Loucy (cell line): ENCODE measurements around the gene DOK1.

ENCODE experiments used
- H2AFZ ChIP-seq: fragments of 200-600 bp; sonication (generic); 2 replicates; pipeline ENCODE4 v1.6.0; 2016; ENCODE audit warnings: antibody characterized with exemption, mild to moderate bottlenecking, low read length, moderate library complexity
- H3F3A ChIP-seq: fragments of 200-600 bp; 2 replicates; pipeline ENCODE4 v1.6.0; 2016; ENCODE audit warnings: antibody characterized with exemption, low read depth, mild to moderate bottlenecking
- H3K27me3 ChIP-seq: fragments of 200-600 bp; sonication (generic); 2 replicates; pipeline ENCODE4 v1.6.1; 2014; ENCODE audit warnings: low read length, mild to moderate bottlenecking; ENCODE audit not compliant: insufficient read depth, poor library complexity, severe bottlenecking
- H3K36me3 ChIP-seq: fragments of 200-600 bp; sonication (generic); 2 replicates; pipeline ENCODE4 v1.6.1; 2016; ENCODE audit warnings: low read length; ENCODE audit not compliant: insufficient read depth
- H3K4me1 ChIP-seq: fragments of 200-600 bp; sonication (generic); 2 replicates; pipeline ENCODE4 v1.5.1; 2014; ENCODE audit warnings: low read length, mild to moderate bottlenecking; ENCODE audit not compliant: insufficient read depth, poor library complexity, severe bottlenecking
- H3K4me2 ChIP-seq: fragments of 200-600 bp; sonication (generic); 2 replicates; pipeline ENCODE4 v1.6.0; 2014; ENCODE audit warnings: antibody characterized with exemption, low read length, low read depth, mild to moderate bottlenecking; ENCODE audit not compliant: poor library complexity, severe bottlenecking
- H3K4me3 ChIP-seq: fragments of 200-600 bp; sonication (generic); 2 replicates; pipeline ENCODE4 v1.5.1; 2014; ENCODE audit warnings: low read length, mild to moderate bottlenecking, mixed read lengths; ENCODE audit not compliant: poor library complexity, severe bottlenecking
- H3K79me2 ChIP-seq: fragments of 200-600 bp; sonication (generic); 2 replicates; pipeline ENCODE4 v1.6.1; 2014; ENCODE audit warnings: low read length; ENCODE audit not compliant: insufficient read depth
- H3K9ac ChIP-seq: fragments of 200-600 bp; sonication (generic); 2 replicates; pipeline ENCODE4 v1.6.0; 2014; ENCODE audit warnings: mild to moderate bottlenecking, low read depth, low read length, moderate library complexity; ENCODE audit not compliant: poor library complexity, severe bottlenecking
- H3K9me2 ChIP-seq: fragments of 200-600 bp; sonication (generic); replicated peaks from 2 replicates; pipeline ENCODE4 v1.6.1; 2016; ENCODE audit warnings: low read depth, low read length, mixed read lengths
- H3K9me3 ChIP-seq: fragments of 200-600 bp; sonication (generic); 2 replicates; pipeline ENCODE4 v1.6.1; 2014; ENCODE audit warnings: mild to moderate bottlenecking, antibody characterized with exemption, low read length, low read depth; ENCODE audit not compliant: insufficient read depth
- H4K20me1 ChIP-seq: fragments of 200-600 bp; sonication (generic); 2 replicates; pipeline ENCODE4 v1.6.0; 2014; ENCODE audit warnings: antibody characterized with exemption, low read length, mild to moderate bottlenecking; ENCODE audit not compliant: insufficient read depth, poor library complexity, severe bottlenecking
- EZH2phosphoT487 ChIP-seq: fragments of 200-600 bp; IDR thresholded peaks from 2 replicates; pipeline ENCODE4 v1.6.1; 2018; ENCODE audit warnings: antibody characterized with exemption, mild to moderate bottlenecking, moderate library complexity, borderline replicate concordance
- TF ChIP-seq, protein P1 (sequence below): fragments of 200-600 bp; sonication (generic); conservative IDR thresholded peaks from 2 replicates; pipeline ENCODE4 v1.5.1; 2014; ENCODE audit warnings: mild to moderate bottlenecking, antibody characterized with exemption, low read length

DOK1 gene

DNA sequence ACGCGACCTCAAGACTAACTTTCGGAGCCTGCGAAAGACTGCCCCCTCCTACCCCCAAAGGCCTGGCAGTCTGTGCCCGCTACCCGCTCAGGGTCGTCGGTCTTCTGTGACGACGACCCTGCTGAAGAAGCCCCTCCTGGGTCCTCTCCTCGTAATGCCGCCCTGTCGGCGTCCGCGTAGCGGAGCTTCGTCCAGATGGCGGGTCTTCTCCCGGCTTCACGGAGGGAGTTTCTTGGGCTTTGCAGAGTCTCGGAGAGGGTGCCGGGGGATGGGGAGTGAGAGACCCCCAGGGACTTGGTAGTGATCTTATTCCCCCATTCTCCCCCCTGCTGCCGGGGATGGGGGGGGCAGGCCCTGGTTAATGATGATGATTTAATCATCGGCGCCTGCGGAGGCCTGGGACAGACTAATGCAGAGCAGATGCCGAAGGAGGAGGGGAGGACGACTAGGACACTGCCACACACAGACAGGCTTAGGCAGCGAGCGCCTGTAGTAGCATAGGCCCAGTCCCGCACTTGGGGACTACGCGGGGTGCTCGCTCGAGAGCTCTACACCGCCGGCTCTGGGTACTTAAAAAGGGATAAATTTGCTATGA is 46.5 kb upstream of the DOK1 start:
- H3F3A ChIP-seq = no peaks in the 10 kb centered on the region
- peaks cover 17% of the 10 kb centered on the region; the same call in 1 of the 2 replicates for H3K79me2 ChIP-seq
- TF ChIP-seq, protein P1, sequence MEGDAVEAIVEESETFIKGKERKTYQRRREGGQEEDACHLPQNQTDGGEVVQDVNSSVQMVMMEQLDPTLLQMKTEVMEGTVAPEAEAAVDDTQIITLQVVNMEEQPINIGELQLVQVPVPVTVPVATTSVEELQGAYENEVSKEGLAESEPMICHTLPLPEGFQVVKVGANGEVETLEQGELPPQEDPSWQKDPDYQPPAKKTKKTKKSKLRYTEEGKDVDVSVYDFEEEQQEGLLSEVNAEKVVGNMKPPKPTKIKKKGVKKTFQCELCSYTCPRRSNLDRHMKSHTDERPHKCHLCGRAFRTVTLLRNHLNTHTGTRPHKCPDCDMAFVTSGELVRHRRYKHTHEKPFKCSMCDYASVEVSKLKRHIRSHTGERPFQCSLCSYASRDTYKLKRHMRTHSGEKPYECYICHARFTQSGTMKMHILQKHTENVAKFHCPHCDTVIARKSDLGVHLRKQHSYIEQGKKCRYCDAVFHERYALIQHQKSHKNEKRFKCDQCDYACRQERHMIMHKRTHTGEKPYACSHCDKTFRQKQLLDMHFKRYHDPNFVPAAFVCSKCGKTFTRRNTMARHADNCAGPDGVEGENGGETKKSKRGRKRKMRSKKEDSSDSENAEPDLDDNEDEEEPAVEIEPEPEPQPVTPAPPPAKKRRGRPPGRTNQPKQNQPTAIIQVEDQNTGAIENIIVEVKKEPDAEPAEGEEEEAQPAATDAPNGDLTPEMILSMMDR = no peak
- no peak for TF ChIP-seq EZH2phosphoT487
- peak overlapping the region; percentile 86 for H3K4me3 ChIP-seq
- no peaks in the 10 kb centered on the region for H4K20me1 ChIP-seq
- peak overlapping the region; percentile 99 for H3K4me2 ChIP-seq
- peaks cover 21% of the 10 kb centered on the region for H3K4me1 ChIP-seq
- no peaks in the 10 kb centered on the region for H3K36me3 ChIP-seq
- no peaks in the 10 kb centered on the region for H3K9me2 ChIP-seq
- peak overlapping the region; percentile 96 for H2AFZ ChIP-seq
- H3K9me3 ChIP-seq = no peaks in the 10 kb centered on the region
- H3K27me3 ChIP-seq = peaks cover 3% of the 10 kb centered on the region
- peak overlapping the region; percentile 85 for H3K9ac ChIP-seq

DNA sequence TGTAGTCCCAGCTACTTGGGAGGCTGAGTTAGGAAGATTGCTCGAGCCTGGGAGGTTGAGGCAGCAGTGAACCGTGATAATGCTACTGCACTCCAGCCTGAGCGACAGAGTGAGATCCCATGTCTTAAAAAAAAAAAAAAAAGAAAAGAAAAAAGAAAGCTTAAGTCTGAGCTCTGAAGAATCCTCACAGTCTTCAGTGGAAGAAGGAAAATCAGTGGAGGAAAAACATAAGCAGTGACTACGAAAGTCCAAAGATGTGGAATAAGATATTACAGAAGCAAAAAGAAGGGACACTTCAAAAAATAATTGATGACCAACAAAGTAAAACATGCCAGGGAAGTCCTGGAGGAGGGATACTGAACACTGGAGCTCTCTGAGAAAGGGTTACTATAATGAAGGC is 44.2 kb upstream of the DOK1 start:
- Histone ChIP-seq H3K4me1 (peaks cover 26% of the 10 kb centered on the region), H3K9ac (no peak overlapping the region), H3F3A (no peaks in the 10 kb centered on the region), H3K4me3 (no peak overlapping the region), H3K9me2 (no peaks in the 10 kb centered on the region), H4K20me1 (no peaks in the 10 kb centered on the region), H3K36me3 (no peaks in the 10 kb centered on the region), H2AFZ (no peak overlapping the region), H3K79me2 (peaks cover 15% of the 10 kb centered on the region; the same call in 1 of the 2 replicates), H3K27me3 (peaks cover 14% of the 10 kb centered on the region), H3K4me2 (no peak overlapping the region), H3K9me3 (no peaks in the 10 kb centered on the region)
- TF ChIP-seq, protein P1 = no peak
- no peak for TF ChIP-seq EZH2phosphoT487

DNA sequence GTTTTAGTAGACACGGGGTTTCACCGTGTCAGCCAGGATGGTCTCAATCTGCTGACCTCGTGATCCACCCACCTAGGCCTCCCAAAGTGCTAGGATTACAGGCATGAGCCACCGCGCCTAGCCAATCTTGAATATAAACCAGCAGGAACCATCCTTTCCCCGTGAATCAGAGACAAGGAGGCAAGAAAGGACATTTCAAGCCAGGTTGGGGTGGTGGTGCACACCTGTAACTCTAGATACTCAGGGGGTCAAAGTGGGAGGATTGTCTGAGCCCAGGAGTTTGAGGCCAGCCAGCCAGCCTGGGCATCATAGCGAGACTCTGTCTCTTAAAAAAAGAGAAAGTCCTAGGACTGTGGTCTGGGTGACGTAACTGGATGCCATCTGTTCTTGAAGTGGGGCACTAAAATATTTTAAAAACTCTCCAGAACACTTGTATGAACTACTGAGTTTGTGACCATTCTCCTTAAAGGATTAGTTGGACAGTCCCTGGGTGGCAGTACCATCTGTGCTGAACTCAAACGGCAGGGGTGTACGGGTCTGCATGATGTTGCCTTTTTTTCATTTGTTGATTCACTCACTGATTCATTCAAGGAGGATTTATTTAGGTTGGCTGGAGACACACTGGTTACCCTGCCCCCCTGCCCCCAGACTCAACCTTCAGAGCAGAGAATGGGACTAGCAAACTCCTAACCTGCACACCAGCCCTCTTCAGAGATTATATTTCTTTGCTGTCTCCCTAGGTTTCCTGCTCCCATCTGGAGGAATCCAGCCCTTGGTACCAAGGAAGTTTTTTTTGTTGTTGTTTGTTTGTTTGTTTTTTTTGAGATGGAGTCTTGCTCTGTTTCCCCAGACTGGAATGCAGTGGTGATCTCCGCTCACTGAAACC is 43.2 kb upstream of the DOK1 start:
- Histone ChIP-seq H3K9ac (no peak overlapping the region), H3K79me2 (peaks cover 7% of the 10 kb centered on the region; the same call in 1 of the 2 replicates), H3K27me3 (peaks cover 14% of the 10 kb centered on the region), H3K4me1 (peaks cover 21% of the 10 kb centered on the region), H3K4me3 (no peak overlapping the region), H3K4me2 (no peak overlapping the region), H2AFZ (no peak overlapping the region), H3K36me3 (no peaks in the 10 kb centered on the region), H3K9me3 (no peaks in the 10 kb centered on the region), H3F3A (no peaks in the 10 kb centered on the region), H4K20me1 (no peaks in the 10 kb centered on the region), H3K9me2 (no peaks in the 10 kb centered on the region)
- no peak for TF ChIP-seq EZH2phosphoT487
- TF ChIP-seq, protein P1 = no peak
